Fibroblast of lung (primary cell): Measurements from ENCODE around the gene DNAJB6. TPM values are rescaled to one million over a fixed set of nuclear protein-coding genes. Genes with fewer than 3 reads are reported as not detected.

Experiments used
- DNase-seq, 2 donors: peaks; one replicate each; pipeline versions ENCODE4 v3.0.0 to v3.0.0-alpha.2; 2010; ENCODE audit warnings: low read depth in 2 of 2
- H2AFZ ChIP-seq: 2 replicates; pipeline ENCODE4 v1.5.1; 2012; ENCODE audit warnings: low read length, control low read depth, inconsistent platforms
- H3K27ac ChIP-seq: 2 replicates; pipeline ENCODE4 v1.5.1; 2011; ENCODE audit warnings: low read length, control low read depth; ENCODE audit not compliant: insufficient read depth
- H3K27me3 ChIP-seq: 2 replicates; pipeline ENCODE4 v1.5.1; 2011; ENCODE audit warnings: mild to moderate bottlenecking, low read length; ENCODE audit not compliant: control insufficient read depth, insufficient read depth
- H3K36me3 ChIP-seq: 2 replicates; pipeline ENCODE4 v1.5.1; 2011; ENCODE audit warnings: low read length; ENCODE audit not compliant: control insufficient read depth, insufficient read depth
- H3K4me1 ChIP-seq: 2 replicates; pipeline ENCODE4 v1.5.1; 2011; ENCODE audit warnings: low read length; ENCODE audit not compliant: control insufficient read depth, insufficient read depth; ENCODE audit errors: extremely low read depth
- H3K4me2 ChIP-seq: 2 replicates; pipeline ENCODE4 v1.5.1; 2011; ENCODE audit warnings: low read length, control low read depth; ENCODE audit not compliant: insufficient read depth; ENCODE audit errors: extremely low read depth
- H3K4me3 ChIP-seq, 4 experiments: fragments of 200-600 bp in 1 of 4; sonication (generic) in 1 of 4; replicated peaks in 1 of 4; 2 replicates each; pipeline ENCODE4 v1.5.1; 2011 to 2016; ENCODE audit warnings: low read length in 4 of 4, low read depth in 3 of 4, mild to moderate bottlenecking in 3 of 4, control low read depth in 2 of 4, inconsistent platforms in 1 of 4, mixed read lengths in 1 of 4; ENCODE audit not compliant: insufficient read depth in 1 of 4; ENCODE audit errors: control extremely low read depth in 1 of 4
- H3K79me2 ChIP-seq: 2 replicates; pipeline ENCODE4 v1.5.1; 2012; ENCODE audit warnings: mild to moderate bottlenecking, low read length, inconsistent platforms; ENCODE audit not compliant: control insufficient read depth, insufficient read depth
- H3K9ac ChIP-seq: 2 replicates; pipeline ENCODE4 v1.5.1; 2011; ENCODE audit warnings: mild to moderate bottlenecking, low read length, control low read depth; ENCODE audit not compliant: insufficient read depth
- H3K9me3 ChIP-seq: 2 replicates; pipeline ENCODE4 v1.5.1; 2012; ENCODE audit warnings: low read depth, low read length; ENCODE audit not compliant: control insufficient read depth, insufficient read depth
- H4K20me1 ChIP-seq: 2 replicates; pipeline ENCODE4 v1.5.1; 2011; ENCODE audit warnings: low read length; ENCODE audit not compliant: control insufficient read depth, insufficient read depth; ENCODE audit errors: extremely low read depth
- CTCF ChIP-seq, 2 donors: IDR thresholded peaks in 1 of 2; conservative IDR thresholded peaks in 1 of 2; 1 replicate in 1 of 2; 2 replicates in 1 of 2; pipeline ENCODE4 v1.5.1; 2011 to 2012; ENCODE audit warnings: low read length in 2 of 2, control low read depth in 1 of 2, inconsistent platforms in 1 of 2, low read depth in 1 of 2, mild to moderate bottlenecking in 1 of 2
- EZH2 ChIP-seq: IDR thresholded peaks from 2 replicates; pipeline ENCODE4 v1.5.1; 2012; ENCODE audit warnings: low read length, control low read depth, mild to moderate bottlenecking; ENCODE audit errors: missing control alignments
- polyA plus RNA-seq, 2 donors: library from polyadenylated mRNA; depleted of rRNA in 1 of 2; stranded (reverse) in 1 of 2; unstranded in 1 of 2; fragments of >200 nt; gene quantifications; 2 replicates each; pipeline ENCODE4 v1.2.1, GENCODE V29; 2011 to 2012; ENCODE audit warnings: missing spikeins in 1 of 2
- total RNA-seq: library from RNA; depleted of rRNA; stranded (reverse); fragments of >200 nt; gene quantifications from 2 replicates; pipeline ENCODE4 v1.2.1, GENCODE V29; 2014

The DNAJB6 gene
- total and polyA plus RNA-seq, 2 donors (not counting 1 experiment from before 2014, with no cell fraction given), result 86.2 to 117 TPM

- Histone ChIP-seq H3K27me3 (no peaks in the 10 kb centered on the region), H3K4me3 (no peak overlapping the region), H3K27ac (no peak overlapping the region), H4K20me1 (no peaks in the 10 kb centered on the region), H3K4me2 (no peak overlapping the region), H3K36me3 (no peaks in the 10 kb centered on the region), H3K9me3 (no peaks in the 10 kb centered on the region), H3K4me1 (no peaks in the 10 kb centered on the region), H3K9ac (no peak overlapping the region), H3K79me2 (no peaks in the 10 kb centered on the region), H2AFZ (no peak overlapping the region)
- no peak for DNase-seq
- no peak for TF ChIP-seq CTCF (conservative IDR thresholded peaks at IDR 0.05 in 1 of 2, IDR thresholded peaks at IDR 0.05 in 1 of 2; ENCODE audit: low read depth in 1 of 2, low read length in 2 of 2)
- TF ChIP-seq EZH2, result no peak
Observed at GRCh38 chr7:157292770-157293412, 43.9 kb upstream of the DNAJB6 start.

- Histone ChIP-seq H3K4me1 (no peaks in the 10 kb centered on the region), H3K9ac (no peak overlapping the region), H3K27me3 (no peaks in the 10 kb centered on the region), H3K36me3 (no peaks in the 10 kb centered on the region), H3K79me2 (no peaks in the 10 kb centered on the region), H3K4me2 (no peak overlapping the region), H4K20me1 (no peaks in the 10 kb centered on the region), H3K9me3 (no peaks in the 10 kb centered on the region), H2AFZ (no peak overlapping the region), H3K4me3 (no peak overlapping the region), H3K27ac (no peak overlapping the region)
- no peak for TF ChIP-seq CTCF (conservative IDR thresholded peaks at IDR 0.05 in 1 of 2, IDR thresholded peaks at IDR 0.05 in 1 of 2; ENCODE audit: low read depth in 1 of 2, low read length in 2 of 2)
- TF ChIP-seq EZH2, result no peak
- no peak for DNase-seq
Observed at GRCh38 chr7:157293413-157293788, 43.4 kb upstream of the DNAJB6 start.

- no peak overlapping the region for H3K4me2 ChIP-seq
- no peak overlapping the region for H3K4me3 ChIP-seq
- DNase-seq, result no peak
- no peaks in the 10 kb centered on the region for H3K36me3 ChIP-seq
- no peaks in the 10 kb centered on the region for H3K9me3 ChIP-seq
- H3K27ac ChIP-seq, result no peak overlapping the region
- H3K4me1 ChIP-seq, result no peaks in the 10 kb centered on the region
- H4K20me1 ChIP-seq, result no peaks in the 10 kb centered on the region
- TF ChIP-seq CTCF (conservative IDR thresholded peaks at IDR 0.05 in 1 of 2, IDR thresholded peaks at IDR 0.05 in 1 of 2; ENCODE audit: low read depth in 1 of 2, low read length in 2 of 2) (no peak), EZH2 (no peak)
- no peaks in the 10 kb centered on the region for H3K27me3 ChIP-seq
- no peak overlapping the region for H3K9ac ChIP-seq
- no peaks in the 10 kb centered on the region for H3K79me2 ChIP-seq
- H2AFZ ChIP-seq, result no peak overlapping the region
Observed at GRCh38 chr7:157294773-157295172, 42.0 kb upstream of the DNAJB6 start.
